ENCODE data around the gene WDFY2. TPM values are rescaled to one million over a fixed set of nuclear protein-coding genes. Genes with fewer than 3 reads are reported as not detected.

Gene WDFY2
- total RNA-seq, 1 experiment from 2014 or later: 26.4 TPM

DNA sequence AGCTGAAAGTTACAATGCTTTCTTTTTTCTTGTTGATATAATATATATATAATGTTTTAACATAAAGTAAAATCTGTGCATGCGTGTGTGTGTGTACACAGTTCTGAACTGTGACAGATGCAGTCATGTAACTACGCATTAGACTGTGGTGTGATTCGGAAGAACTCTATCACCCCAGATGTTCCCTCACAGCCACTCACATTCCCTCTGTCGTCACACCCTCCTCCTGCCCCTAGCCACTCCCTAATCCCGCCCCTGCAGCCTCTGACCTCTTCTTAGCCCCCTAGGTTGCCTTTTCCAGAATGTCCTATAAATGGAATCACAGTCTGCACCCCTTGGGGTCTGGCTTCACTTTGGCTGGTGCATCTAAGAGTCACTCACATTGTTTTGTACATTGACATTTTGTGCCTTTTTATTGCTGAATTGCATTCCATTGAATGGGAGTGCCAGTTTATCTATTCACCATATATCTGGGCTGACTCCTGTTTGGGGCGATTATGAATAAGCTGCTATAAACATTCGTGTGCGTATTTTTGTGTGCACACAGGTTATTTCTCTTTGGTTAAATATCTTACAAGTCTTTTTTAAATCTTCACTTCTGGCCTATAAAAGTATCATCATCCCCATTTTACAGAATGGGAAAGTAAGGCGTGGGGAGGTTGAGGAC is 199.3 kb downstream of the WDFY2 start:
- Histone ChIP-seq H3K4me2 (ENCODE audit: insufficient read depth, insufficient read length, low read length) (no peak overlapping the region), H3K27me3 (ENCODE audit: insufficient read depth, low read length) (no peaks in the 10 kb centered on the region), H2BK20ac (ENCODE audit: low read depth, low read length, poor library complexity, severe bottlenecking) (no peak overlapping the region), H4K5ac (ENCODE audit: insufficient read length, low read depth, low read length) (no peak overlapping the region), H3T11ph (ENCODE audit: low read length) (no peak overlapping the region), H2BK12ac (ENCODE audit: insufficient read length, low read depth, low read length) (no peak overlapping the region), H4K20me1 (ENCODE audit: control insufficient read depth, insufficient read depth, insufficient read length) (no peaks in the 10 kb centered on the region), H3K79me2 (ENCODE audit: insufficient read depth, low read length) (no peaks in the 10 kb centered on the region), H2AK5ac (ENCODE audit: insufficient read length, low read length) (no peak overlapping the region), H2BK120ac (ENCODE audit: low read depth, low read length, poor library complexity, severe bottlenecking) (no peak overlapping the region), H3K4me1 (ENCODE audit: insufficient read depth, low read length) (no peaks in the 10 kb centered on the region), H4K91ac (ENCODE audit: insufficient read length, low read depth, low read length) (no peak overlapping the region), H2AFZ (ENCODE audit: low read length) (no peak overlapping the region), H2BK15ac (ENCODE audit: low read depth, low read length) (no peak overlapping the region), H3K14ac (ENCODE audit: insufficient read depth, low read length) (no peak overlapping the region), H3K4ac (ENCODE audit: low read depth, low read length) (no peak overlapping the region), H3K9me3 (ENCODE audit: control insufficient read depth, low read depth, low read length) (no peaks in the 10 kb centered on the region), H3K9ac (ENCODE audit: extremely low read depth, insufficient read length, low read length) (no peak overlapping the region), H3K23me2 (ENCODE audit: insufficient read length, low read depth, low read length, poor library complexity, severe bottlenecking) (no peaks in the 10 kb centered on the region), H2BK5ac (ENCODE audit: insufficient read length, low read length) (no peak overlapping the region), H3K79me1 (ENCODE audit: insufficient read depth, low read depth, low read length, poor library complexity, severe bottlenecking) (no peaks in the 10 kb centered on the region), H3K18ac (ENCODE audit: insufficient read length, low read depth, low read length) (no peak overlapping the region), H4K8ac (replicated peaks; ENCODE audit: insufficient read length, low read depth, low read length) (no peak overlapping the region), H3K27ac (ENCODE audit: insufficient read length, low read depth, low read length) (no peak overlapping the region), H3K23ac (ENCODE audit: insufficient read length, low read depth, low read length) (no peak overlapping the region), H3K56ac (ENCODE audit: insufficient read length, low read depth, low read length) (no peak overlapping the region)
- Mint-ChIP-seq H3K27me3 (ENCODE audit: low read depth) (no peaks in the 10 kb centered on the region), H3K4me1 (peaks cover 15 to 24% of the 10 kb centered on the region in 2 experiments), H3K36me3 (ENCODE audit: insufficient read depth in 1 of 3, low read depth in 3 of 3) (peaks cover 0 to 6% (median 2%) of the 10 kb centered on the region in 3 experiments; a peak in 3 of 7 replicates), H3K27ac (no peak overlapping the region), H3K4me3 (no peak overlapping the region), H3K9me3 (no peaks in the 10 kb centered on the region)
- TF ChIP-seq, protein P1, sequence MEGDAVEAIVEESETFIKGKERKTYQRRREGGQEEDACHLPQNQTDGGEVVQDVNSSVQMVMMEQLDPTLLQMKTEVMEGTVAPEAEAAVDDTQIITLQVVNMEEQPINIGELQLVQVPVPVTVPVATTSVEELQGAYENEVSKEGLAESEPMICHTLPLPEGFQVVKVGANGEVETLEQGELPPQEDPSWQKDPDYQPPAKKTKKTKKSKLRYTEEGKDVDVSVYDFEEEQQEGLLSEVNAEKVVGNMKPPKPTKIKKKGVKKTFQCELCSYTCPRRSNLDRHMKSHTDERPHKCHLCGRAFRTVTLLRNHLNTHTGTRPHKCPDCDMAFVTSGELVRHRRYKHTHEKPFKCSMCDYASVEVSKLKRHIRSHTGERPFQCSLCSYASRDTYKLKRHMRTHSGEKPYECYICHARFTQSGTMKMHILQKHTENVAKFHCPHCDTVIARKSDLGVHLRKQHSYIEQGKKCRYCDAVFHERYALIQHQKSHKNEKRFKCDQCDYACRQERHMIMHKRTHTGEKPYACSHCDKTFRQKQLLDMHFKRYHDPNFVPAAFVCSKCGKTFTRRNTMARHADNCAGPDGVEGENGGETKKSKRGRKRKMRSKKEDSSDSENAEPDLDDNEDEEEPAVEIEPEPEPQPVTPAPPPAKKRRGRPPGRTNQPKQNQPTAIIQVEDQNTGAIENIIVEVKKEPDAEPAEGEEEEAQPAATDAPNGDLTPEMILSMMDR (conservative IDR thresholded peaks at IDR 0.05): no peak
- DNase-seq: no peak
- no CpG with 5 or more reads among the region's 9 CpGs for WGBS (ENCODE audit: extremely low coverage, insufficient read length, low lambda C conversion rate)
